Ishikawa (cell line): ENCODE measurements around the gene CHST10.

Experiments
- CEBPB ChIP-seq: IDR thresholded peaks from 2 replicates; pipeline ENCODE4 v1.6.1; 2012
- CREB1 ChIP-seq: IDR thresholded peaks from 2 replicates; pipeline ENCODE4 v1.6.1; 2012; ENCODE audit warnings: low read depth
- EGR1 ChIP-seq: IDR thresholded peaks from 2 replicates; pipeline ENCODE4 v1.6.1; 2012
- EP300 ChIP-seq: IDR thresholded peaks from 2 replicates; pipeline ENCODE4 v1.6.1; 2012; ENCODE audit warnings: borderline replicate concordance
- FOXM1 ChIP-seq: IDR thresholded peaks from 2 replicates; pipeline ENCODE4 v1.6.1; 2012; ENCODE audit warnings: low read depth, borderline replicate concordance
- NFIC ChIP-seq: IDR thresholded peaks from 2 replicates; pipeline ENCODE4 v1.6.1; 2012
- RAD21 ChIP-seq: IDR thresholded peaks from 2 replicates; pipeline ENCODE4 v1.6.1; 2012; ENCODE audit warnings: low read depth
- TAF1 ChIP-seq: IDR thresholded peaks from 2 replicates; pipeline ENCODE4 v1.6.1; 2012; ENCODE audit warnings: low read depth, mild to moderate bottlenecking
- TCF12 ChIP-seq: IDR thresholded peaks from 2 replicates; pipeline ENCODE4 v1.6.1; 2012; ENCODE audit warnings: low read depth
- TEAD4 ChIP-seq: IDR thresholded peaks from 2 replicates; pipeline ENCODE4 v1.6.1; 2012
- YY1 ChIP-seq: IDR thresholded peaks from 2 replicates; pipeline ENCODE4 v1.6.1; 2012; ENCODE audit warnings: low read depth
- ZBTB7A ChIP-seq: IDR thresholded peaks from 2 replicates; pipeline ENCODE4 v1.6.1; 2012; ENCODE audit warnings: low read depth
- TF ChIP-seq, protein P1 (sequence below): IDR thresholded peaks from 2 replicates; pipeline ENCODE4 v1.6.1; 2012; ENCODE audit warnings: low read depth, mild to moderate bottlenecking
- TF ChIP-seq, protein P2 (sequence below): IDR thresholded peaks from 2 replicates; pipeline ENCODE4 v1.6.1; 2012
- TF ChIP-seq, protein P3 (sequence below): IDR thresholded peaks from 2 replicates; pipeline ENCODE4 v1.6.1; 2012

The CHST10 gene

DNA sequence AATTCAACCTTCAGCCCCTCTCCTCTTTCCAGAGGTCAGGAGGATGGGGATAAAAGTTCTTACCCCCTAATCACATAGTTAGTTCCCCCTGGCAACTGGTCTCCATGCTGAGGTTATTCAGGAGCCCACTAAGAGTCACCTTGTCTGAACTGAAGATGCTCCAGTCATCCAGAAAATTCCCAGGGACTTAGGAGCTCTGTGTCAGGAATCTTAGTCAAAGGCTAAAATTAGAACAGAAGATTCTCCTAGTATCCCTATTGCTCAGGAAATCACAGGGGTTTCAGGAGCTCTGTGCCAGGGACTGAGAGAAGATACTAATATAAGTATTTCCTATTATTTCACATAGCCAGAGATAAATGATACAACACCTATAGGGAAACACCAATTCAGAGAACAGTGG is 57.9 kb downstream of the CHST10 start:
- TF ChIP-seq TAF1 (no peak), TEAD4 (no peak), FOXM1 (no peak), CEBPB (no peak), EP300 (no peak), ZBTB7A (no peak), EGR1 (no peak), CREB1 (no peak), NFIC (no peak), YY1 (no peak)
- TF ChIP-seq, protein P1, sequence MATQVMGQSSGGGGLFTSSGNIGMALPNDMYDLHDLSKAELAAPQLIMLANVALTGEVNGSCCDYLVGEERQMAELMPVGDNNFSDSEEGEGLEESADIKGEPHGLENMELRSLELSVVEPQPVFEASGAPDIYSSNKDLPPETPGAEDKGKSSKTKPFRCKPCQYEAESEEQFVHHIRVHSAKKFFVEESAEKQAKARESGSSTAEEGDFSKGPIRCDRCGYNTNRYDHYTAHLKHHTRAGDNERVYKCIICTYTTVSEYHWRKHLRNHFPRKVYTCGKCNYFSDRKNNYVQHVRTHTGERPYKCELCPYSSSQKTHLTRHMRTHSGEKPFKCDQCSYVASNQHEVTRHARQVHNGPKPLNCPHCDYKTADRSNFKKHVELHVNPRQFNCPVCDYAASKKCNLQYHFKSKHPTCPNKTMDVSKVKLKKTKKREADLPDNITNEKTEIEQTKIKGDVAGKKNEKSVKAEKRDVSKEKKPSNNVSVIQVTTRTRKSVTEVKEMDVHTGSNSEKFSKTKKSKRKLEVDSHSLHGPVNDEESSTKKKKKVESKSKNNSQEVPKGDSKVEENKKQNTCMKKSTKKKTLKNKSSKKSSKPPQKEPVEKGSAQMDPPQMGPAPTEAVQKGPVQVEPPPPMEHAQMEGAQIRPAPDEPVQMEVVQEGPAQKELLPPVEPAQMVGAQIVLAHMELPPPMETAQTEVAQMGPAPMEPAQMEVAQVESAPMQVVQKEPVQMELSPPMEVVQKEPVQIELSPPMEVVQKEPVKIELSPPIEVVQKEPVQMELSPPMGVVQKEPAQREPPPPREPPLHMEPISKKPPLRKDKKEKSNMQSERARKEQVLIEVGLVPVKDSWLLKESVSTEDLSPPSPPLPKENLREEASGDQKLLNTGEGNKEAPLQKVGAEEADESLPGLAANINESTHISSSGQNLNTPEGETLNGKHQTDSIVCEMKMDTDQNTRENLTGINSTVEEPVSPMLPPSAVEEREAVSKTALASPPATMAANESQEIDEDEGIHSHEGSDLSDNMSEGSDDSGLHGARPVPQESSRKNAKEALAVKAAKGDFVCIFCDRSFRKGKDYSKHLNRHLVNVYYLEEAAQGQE = no peak
- TF ChIP-seq, protein P2, sequence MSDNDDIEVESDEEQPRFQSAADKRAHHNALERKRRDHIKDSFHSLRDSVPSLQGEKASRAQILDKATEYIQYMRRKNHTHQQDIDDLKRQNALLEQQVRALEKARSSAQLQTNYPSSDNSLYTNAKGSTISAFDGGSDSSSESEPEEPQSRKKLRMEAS = no peak
- TF ChIP-seq, protein P3, sequence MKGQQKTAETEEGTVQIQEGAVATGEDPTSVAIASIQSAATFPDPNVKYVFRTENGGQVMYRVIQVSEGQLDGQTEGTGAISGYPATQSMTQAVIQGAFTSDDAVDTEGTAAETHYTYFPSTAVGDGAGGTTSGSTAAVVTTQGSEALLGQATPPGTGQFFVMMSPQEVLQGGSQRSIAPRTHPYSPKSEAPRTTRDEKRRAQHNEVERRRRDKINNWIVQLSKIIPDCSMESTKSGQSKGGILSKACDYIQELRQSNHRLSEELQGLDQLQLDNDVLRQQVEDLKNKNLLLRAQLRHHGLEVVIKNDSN = no peak

DNA sequence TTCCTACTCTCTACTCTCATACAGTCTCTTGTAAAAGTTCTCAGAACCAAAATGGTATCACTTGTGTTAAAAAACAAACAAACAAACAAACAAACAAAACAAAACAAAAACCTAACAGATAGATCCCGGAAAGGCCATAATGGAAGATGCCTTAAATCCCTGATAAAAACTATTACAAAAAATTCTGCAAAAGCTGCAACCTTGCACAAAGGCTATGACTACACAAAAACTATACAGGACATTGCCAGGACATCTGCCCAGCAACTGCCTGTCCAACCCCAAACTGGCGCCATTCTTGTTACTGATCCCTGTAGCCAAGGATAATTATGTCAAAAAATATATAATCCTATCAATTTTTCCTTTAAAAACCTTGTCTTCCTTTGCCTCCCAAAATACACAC is 58.9 kb downstream of the CHST10 start:
- TF ChIP-seq TCF12 = no peak
- TF ChIP-seq TAF1 = no peak
- TF ChIP-seq, protein P1 = no peak
- TF ChIP-seq, protein P2 = no peak
- no peak for TF ChIP-seq CREB1
- no peak for TF ChIP-seq EGR1
- no peak for TF ChIP-seq TEAD4
- TF ChIP-seq, protein P3 = no peak
- no peak for TF ChIP-seq CEBPB
- TF ChIP-seq RAD21 = no peak
- no peak for TF ChIP-seq EP300
- no peak for TF ChIP-seq NFIC
- no peak for TF ChIP-seq YY1
- no peak for TF ChIP-seq ZBTB7A
- TF ChIP-seq FOXM1 = no peak

DNA sequence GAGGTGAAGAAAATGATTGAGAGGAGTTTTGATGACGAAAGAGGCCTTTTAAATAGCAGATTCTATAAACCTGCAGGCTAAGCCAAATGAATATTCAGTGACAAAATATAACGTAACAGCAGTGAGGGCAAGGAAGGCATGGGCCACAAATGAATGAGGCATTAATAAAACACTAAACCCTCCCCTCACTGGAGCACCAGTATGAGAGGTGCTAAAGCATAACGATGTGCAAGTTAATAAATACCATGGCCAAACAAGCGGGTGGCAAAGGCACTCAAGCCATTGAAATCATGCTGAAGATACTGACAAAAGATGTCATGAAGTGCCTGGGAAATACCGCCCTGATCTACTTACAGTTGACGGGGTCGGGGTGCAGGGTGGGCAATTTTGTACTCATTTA is 64.9 kb downstream of the CHST10 start:
- TF ChIP-seq CREB1 (no peak), CEBPB (no peak), ZBTB7A (no peak), YY1 (no peak)
- TF ChIP-seq, protein P1 = no peak

DNA sequence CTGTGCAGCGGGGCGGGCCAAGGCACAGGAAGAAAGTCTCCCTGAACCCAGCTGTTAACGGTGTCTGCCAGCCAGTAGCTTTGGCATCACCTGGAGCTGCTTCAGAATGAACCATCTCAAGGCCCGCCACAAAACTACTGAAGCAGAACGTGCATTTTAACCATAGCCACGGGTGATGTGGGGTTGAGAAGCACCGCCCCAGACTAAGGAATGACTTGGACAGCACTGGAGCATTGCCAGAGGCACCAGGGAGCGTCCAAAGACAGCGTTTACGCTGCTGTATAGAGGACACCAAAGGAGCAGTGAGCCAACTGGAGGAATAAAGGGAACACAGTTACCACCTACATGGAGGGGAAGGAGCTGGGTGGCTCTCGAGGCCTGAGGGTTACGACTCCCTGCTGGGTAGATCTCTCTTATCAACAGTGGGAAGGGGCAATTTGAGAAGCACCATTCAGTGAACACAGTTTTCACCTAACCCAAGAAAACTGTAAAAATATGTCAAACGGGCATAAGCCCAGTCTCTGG is 66.7 kb downstream of the CHST10 start:
- TF ChIP-seq, protein P1 = no peak
- TF ChIP-seq TEAD4 (no peak), CREB1 (no peak), FOXM1 (no peak), ZBTB7A (no peak), RAD21 (no peak), NFIC (no peak), TAF1 (no peak), YY1 (no peak), EP300 (no peak), EGR1 (no peak), CEBPB (no peak)
- TF ChIP-seq, protein P2 = no peak
- TF ChIP-seq, protein P3 = no peak
